Placental epithelial cell (primary cell): ENCODE measurements around the gene FKBP3. TPM values are rescaled to one million over a fixed set of nuclear protein-coding genes. Genes with fewer than 3 reads are reported as not detected.

Experiments
- small RNA-seq: library from RNA; depleted of rRNA; stranded (forward); fragments of <200 nt; gene quantifications from one replicate; pipeline ENCODE3, GENCODE V24; 2012
- total RNA-seq: library from RNA; depleted of rRNA; stranded (reverse); fragments of >200 nt; gene quantifications from 2 replicates; pipeline ENCODE4 v1.2.3, GENCODE V29; 2012

Gene FKBP3
- 16.1 and 19.0 TPM in 2 replicates for total RNA-seq

DNA sequence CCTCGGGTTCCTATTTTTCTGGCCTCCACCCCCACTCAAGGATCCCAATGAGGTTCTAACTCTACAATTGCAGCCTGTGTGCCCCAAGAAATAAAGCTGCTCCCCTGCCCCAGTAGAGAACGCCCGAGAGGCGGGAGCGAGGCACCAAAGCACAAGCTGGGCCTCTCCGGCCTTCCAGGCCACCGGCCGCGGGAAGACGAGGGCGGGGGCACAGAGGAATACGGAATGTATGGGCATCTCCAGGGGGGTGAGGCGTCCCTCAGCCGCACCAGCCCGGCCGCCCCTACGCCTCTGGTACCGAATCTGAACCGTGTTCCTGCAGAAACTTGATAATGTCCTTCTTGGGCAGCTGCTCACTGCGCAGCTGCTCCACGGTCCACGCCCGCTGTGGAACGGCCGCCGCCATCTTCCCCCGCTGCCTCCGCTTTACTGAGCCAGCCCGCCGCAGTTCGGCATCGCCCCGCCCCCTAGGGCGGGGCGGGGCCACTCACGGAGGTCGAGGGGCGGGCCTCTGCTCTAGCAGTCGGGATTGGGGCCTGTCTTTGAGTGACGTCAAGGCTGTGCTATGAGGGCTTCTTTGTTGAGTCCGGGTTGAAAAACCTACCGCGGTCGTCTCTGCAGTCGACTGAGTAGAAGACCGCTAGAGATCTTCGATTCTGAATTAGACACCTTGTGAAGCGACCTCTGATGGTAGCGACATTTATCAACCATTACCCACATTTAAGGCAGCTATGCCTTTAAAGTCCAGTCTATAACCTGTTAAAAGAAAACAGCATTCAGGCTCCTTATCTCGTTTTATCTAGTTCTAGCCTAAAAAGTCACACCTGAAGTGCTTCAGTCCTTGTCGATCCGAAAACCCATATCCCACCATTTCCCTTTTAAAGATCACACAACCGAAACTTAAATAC lies at the start of gene FKBP3:
Gene FKBP3, minus strand, starts transcription at position 431 of the 908 bp plus-strand sequence. Its CDS starts 25 bp downstream, at position 406.

DNA sequence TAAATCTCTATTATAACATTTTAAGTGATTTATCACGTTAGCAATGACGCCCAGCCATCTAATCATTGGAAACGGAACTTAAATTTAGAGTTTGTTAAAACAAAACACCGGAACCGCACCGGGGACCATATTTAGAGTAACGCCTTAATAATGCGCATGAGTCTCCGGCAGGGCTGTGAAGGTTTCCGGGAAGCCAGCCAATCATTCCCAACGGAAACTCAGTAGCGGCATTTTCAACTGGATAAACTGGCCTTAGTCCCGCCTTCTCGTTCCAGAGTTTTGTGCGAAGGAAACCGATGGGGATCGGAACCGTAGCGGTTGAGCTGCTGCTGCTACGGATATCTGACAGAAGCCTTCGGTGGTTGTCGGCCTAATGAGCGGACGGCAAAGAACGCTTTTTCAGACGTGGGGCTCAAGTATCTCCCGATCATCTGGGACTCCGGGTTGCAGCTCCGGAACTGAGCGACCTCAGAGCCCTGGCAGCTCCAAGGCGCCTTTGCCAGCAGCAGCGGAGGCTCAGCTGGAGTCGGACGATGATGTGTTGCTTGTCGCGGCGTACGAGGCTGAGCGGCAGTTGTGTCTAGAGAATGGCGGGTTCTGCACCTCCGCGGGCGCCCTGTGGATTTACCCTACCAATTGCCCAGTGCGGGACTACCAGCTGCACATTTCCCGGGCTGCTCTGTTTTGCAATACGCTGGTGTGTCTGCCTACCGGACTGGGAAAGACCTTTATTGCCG lies 1.5 kb upstream of the FKBP3 start, which contains the start of gene FANCM:
Gene FANCM, plus strand, starts transcription at position 272 of the 737 bp plus-strand sequence. Its CDS starts 102 bp downstream, at position 374.

DNA sequence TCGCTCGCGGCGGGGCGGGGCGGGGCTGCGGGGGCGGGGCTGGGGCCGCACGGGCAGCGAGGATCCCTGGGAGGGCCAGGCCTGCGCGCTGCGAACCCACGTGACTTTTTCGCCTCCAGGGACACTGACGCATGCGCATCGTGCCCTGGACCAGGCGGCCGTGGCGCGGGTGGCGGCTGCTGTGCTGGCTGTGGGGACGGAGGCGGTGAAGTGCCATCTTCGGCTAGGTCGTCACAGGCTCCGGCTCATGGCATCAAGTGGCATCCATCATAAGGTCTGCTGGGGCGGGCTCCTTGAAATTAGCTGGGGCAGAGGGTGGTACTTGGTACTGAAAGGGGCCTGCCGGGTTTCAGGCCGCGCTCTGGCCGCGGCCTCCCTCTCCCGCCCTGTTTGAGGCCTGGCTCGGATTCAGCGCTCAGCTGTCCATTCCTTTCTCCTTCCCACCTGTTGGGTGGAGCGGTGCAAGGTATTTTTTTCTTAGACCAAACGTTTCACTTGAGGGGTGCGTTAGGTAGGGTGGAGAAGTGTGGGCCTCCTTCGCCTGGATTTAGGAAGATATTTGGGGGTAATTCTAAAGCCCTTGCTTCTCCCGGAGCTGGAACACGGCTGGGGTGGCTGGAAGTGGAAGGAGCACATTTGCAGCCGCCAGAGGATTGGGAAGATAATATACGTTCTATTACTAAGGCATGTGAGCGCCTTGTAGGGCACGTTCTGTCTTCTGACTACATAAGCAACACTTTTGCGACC lies 50.1 kb downstream of the FKBP3 start, which contains the start of gene PRPF39:
Gene PRPF39, plus strand, starts transcription at position 141 of the 747 bp plus-strand sequence. CDS start 11,124 bp downstream, outside the sequence.

Small RNAs within 50 kb of the gene (small RNA-seq; reads per million reads assigned to genes)
- gene RF00151 (not detected), gene SNORD127 (13,633 reads per million, percentile 100 among the genes with 10 or more reads in this experiment)

Other genes with a start within 250 kb of the FKBP3 start
- gene KLHL28, start 172.5 kb downstream of the FKBP3 start, total RNA-seq, result 14.9 and 18.5 TPM in 2 replicates
- gene TOGARAM1, start 172.3 kb downstream of the FKBP3 start, total RNA-seq, result 19.2 and 23.2 TPM in 2 replicates
- 39.3 and 39.4 TPM in 2 replicates for gene PRPF39, start 50.4 kb downstream of the FKBP3 start, total RNA-seq
- gene FANCM, start 1.4 kb upstream of the FKBP3 start, total RNA-seq, result 5.1 and 5.7 TPM in 2 replicates
- gene MIS18BP1, start 118.7 kb upstream of the FKBP3 start, total RNA-seq, result 23.7 and 23.9 TPM in 2 replicates